Measurements from ENCODE around the gene CD160. TPM values are rescaled to one million over a fixed set of nuclear protein-coding genes. Genes with fewer than 3 reads are reported as not detected.

CD160 gene
- total RNA-seq, 1 experiment from 2014 or later = 0.35 TPM

DNA sequence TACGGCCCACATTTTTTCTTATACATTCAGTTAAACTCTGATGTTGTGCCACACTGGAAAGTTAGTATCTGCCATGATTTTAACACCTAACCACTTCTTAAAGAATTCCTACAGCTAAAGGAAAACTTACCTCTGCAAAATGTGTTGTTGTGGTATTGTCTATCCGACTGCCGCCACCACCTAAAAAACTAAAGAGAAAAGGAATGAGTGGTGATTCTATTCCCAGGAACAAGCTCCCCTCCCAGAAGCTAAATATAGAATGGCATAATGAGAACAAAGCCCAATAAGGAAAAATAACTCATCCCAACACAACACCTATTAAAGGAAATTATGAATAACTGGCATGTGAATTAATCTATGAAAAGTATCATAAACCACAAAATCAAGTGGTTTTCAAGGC is 65.1 kb downstream of the CD160 start:
- Histone ChIP-seq H3K4me3 (ENCODE audit: insufficient read depth, low read depth, low read length) (no peak overlapping the region), H3K36me3 (replicated peaks; ENCODE audit: control insufficient read depth, insufficient read depth, low read length) (no peaks in the 10 kb centered on the region), H3K27me3 (ENCODE audit: control insufficient read depth, insufficient read depth, low read length) (no peaks in the 10 kb centered on the region)
- no peak for DNase-seq

DNA sequence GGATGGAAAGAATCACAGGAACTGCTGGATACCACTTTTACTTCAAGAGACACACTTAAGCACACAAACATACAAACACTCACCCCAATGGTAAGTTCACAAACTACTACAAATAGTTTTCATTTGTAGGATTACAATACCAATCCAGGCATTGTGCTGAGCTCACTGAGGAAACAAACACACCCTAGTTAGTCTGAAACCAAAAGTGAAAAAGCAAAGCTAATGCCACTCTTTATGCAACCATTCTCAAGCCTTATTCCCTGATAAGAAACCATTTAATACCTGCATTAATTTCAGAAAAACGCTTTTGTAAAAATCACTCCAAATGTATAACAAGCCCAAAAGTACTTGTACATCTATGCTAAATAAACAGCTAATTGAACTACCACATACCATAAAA is 66.2 kb downstream of the CD160 start:
- DNase-seq = no peak
- no peak overlapping the region for H3K4me3 ChIP-seq (ENCODE audit: insufficient read depth, low read depth, low read length)
- H3K36me3 ChIP-seq (replicated peaks; ENCODE audit: control insufficient read depth, insufficient read depth, low read length) = no peaks in the 10 kb centered on the region
- no peaks in the 10 kb centered on the region for H3K27me3 ChIP-seq (ENCODE audit: control insufficient read depth, insufficient read depth, low read length)

DNA sequence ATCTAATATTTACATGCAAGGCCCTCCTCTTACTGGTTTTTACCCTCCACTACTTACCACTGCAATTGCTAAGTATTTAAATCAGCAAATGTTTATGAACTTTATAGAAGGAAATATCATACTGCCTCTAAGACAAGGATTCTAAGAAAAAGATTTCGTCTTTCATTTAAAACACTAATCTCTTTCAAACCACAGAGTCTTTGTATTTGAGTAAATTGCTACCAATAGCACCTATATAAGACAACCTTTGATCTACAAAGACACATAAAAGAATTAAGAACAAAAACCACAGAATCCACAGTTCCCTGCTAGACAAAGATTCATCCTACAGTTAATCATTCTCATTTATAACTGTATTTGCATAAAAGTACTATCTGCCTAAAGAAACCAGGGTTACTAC is 67.0 kb downstream of the CD160 start:
- no peaks in the 10 kb centered on the region for H3K36me3 ChIP-seq (replicated peaks; ENCODE audit: control insufficient read depth, insufficient read depth, low read length)
- DNase-seq = no peak
- H3K27me3 ChIP-seq (ENCODE audit: control insufficient read depth, insufficient read depth, low read length) = no peaks in the 10 kb centered on the region
- H3K4me3 ChIP-seq (ENCODE audit: insufficient read depth, low read depth, low read length) = no peak overlapping the region

DNA sequence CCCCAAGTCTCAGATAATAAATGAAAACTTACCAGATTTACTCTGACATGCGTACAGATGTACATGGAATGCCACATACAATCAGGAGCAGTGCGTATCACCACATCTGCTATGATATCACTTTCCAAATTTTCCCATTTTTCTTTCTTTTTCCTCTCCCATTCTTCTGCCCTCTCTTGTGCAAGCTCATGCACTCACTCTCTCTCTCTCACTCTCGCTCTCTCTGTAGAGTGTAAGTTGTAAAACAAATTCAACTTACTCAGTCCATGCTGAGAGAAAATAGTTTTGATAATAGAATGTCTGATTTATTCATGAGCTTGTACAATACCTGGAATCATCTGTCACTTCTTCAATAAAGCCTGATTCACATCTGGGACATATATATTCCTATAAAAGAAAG is 69.3 kb downstream of the CD160 start:
- Histone ChIP-seq H3K27me3 (ENCODE audit: control insufficient read depth, insufficient read depth, low read length) (no peaks in the 10 kb centered on the region), H3K4me3 (ENCODE audit: insufficient read depth, low read depth, low read length) (no peak overlapping the region), H3K36me3 (replicated peaks; ENCODE audit: control insufficient read depth, insufficient read depth, low read length) (no peaks in the 10 kb centered on the region)
- DNase-seq = no peak

Other genes starting within 250 kb of the CD160 start
- 26.7 and 29.9 TPM in 2 replicates for gene GPR89A, start 111.5 kb upstream of the CD160 start, total RNA-seq (2014; rRNA removed; shearing (Covaris generic))
- 1.3 and 4.1 TPM in 2 replicates for gene PDZK1, start 12.1 kb upstream of the CD160 start, total RNA-seq (2014; rRNA removed; shearing (Covaris generic))
- 11.3 and 11.5 TPM in 2 replicates for gene RNF115, start 104.6 kb downstream of the CD160 start, total RNA-seq (2014; rRNA removed; shearing (Covaris generic))
- gene POLR3C, start 104.7 kb downstream of the CD160 start, total RNA-seq (2014; rRNA removed; shearing (Covaris generic)) = 44.3 and 45.1 TPM in 2 replicates
- gene NUDT17, start 126.1 kb downstream of the CD160 start, total RNA-seq (2014; rRNA removed; shearing (Covaris generic)) = 4.4 and 8.8 TPM in 2 replicates
- gene PIAS3, start 139.6 kb downstream of the CD160 start, total RNA-seq (2014; rRNA removed; shearing (Covaris generic)) = 27.0 and 27.4 TPM in 2 replicates
- gene ANKRD35, start 166.4 kb downstream of the CD160 start, total RNA-seq (2014; rRNA removed; shearing (Covaris generic)) = 0.22 and 0.52 TPM in 2 replicates
- 0.10 and 0.22 TPM in 2 replicates for gene ITGA10, start 190.6 kb downstream of the CD160 start, total RNA-seq (2014; rRNA removed; shearing (Covaris generic))
- 22.9 and 28.0 TPM in 2 replicates for gene PEX11B, start 199.2 kb downstream of the CD160 start, total RNA-seq (2014; rRNA removed; shearing (Covaris generic))
- gene RBM8A, start 208.0 kb downstream of the CD160 start, total RNA-seq (2014; rRNA removed; shearing (Covaris generic)) = 181 and 214 TPM in 2 replicates
- gene LIX1L, start 238.5 kb downstream of the CD160 start, total RNA-seq (2014; rRNA removed; shearing (Covaris generic)) = 23.0 and 24.3 TPM in 2 replicates
- 0.52 and 0.62 TPM in 2 replicates for gene ANKRD34A, start 245.1 kb downstream of the CD160 start, total RNA-seq (2014; rRNA removed; shearing (Covaris generic))
- gene POLR3GL, start 245.2 kb downstream of the CD160 start, total RNA-seq (2014; rRNA removed; shearing (Covaris generic)) = 6.3 and 11.6 TPM in 2 replicates

Data from H7 (cell line).